Measurements from ENCODE around the gene TNNT1.

GRCh38 chr19:55112246-55112776 is 36.7 kb downstream of the TNNT1 start:
- no peak for TF ChIP-seq EZH2 (IDR thresholded peaks at IDR 0.05; ENCODE audit: borderline replicate concordance, insufficient read depth, low read length, poor library complexity, severe bottlenecking)
- TF ChIP-seq CTCF (IDR thresholded peaks at IDR 0.05; ENCODE audit: poor library complexity, severe bottlenecking), result no peak

Measured in neural cell (in vitro differentiated cells).